Measurements from ENCODE around the gene MATN1. TPM values are rescaled to one million over a fixed set of nuclear protein-coding genes. Genes with fewer than 3 reads are reported as not detected.
"Not testable (repeated sequence)": the region's sequence is repeated elsewhere in the genome, so short reads cannot be mapped to it uniquely, and the experiment has no call there.

The MATN1 gene
- total and polyA plus RNA-seq, 2 experiments from 2014 or later = 0.32 TPM; not detected in 1

- TF ChIP-seq EZH2 (IDR thresholded peaks at IDR 0.05; ENCODE audit: insufficient read depth, poor library complexity, severe bottlenecking) (no peak), EZH2phosphoT487 (IDR thresholded peaks at IDR 0.05; ENCODE audit: insufficient read depth, low read depth) (no peak)
- H3K36me3 ChIP-seq (ENCODE audit: low read depth) = no peaks in the 10 kb centered on the region
- no peak overlapping the region for H3K9ac ChIP-seq
- H3K79me2 ChIP-seq (ENCODE audit: insufficient read depth) = no peaks in the 10 kb centered on the region
- H3K27ac ChIP-seq = no peak overlapping the region
- no peak overlapping the region for H2AFZ ChIP-seq
- no peaks in the 10 kb centered on the region for H3F3A ChIP-seq (ENCODE audit: insufficient read depth)
- no peaks in the 10 kb centered on the region for H4K20me1 ChIP-seq (ENCODE audit: insufficient read depth)
- 79% methylated on average over 9 of the region's 9 CpGs for WGBS, 2 experiments (ENCODE audit: low coverage in 1 of 2, low lambda C conversion rate in 2 of 2, missing lambda C conversion rate in 2 of 2)
- peaks cover 5% of the 10 kb centered on the region; the same call in 1 of the 2 replicates for H3K27me3 ChIP-seq (replicated peaks; ENCODE audit: insufficient read depth)
- H3K4me3 ChIP-seq = no peak overlapping the region
- DNase-seq = no peak
- no peaks in the 10 kb centered on the region for H3K4me1 ChIP-seq (ENCODE audit: insufficient read depth)
- H3K9me2 ChIP-seq (ENCODE audit: insufficient read depth) = no peaks in the 10 kb centered on the region
- H3K9me3 ChIP-seq (ENCODE audit: low read depth) = no peaks in the 10 kb centered on the region
- H3K4me2 ChIP-seq (ENCODE audit: unreplicated experiment) = no peak overlapping the region
- in situ Hi-C loops (cut with MboI) = no loop called here
Measured at GRCh38 chr1:30768159-30768829, 44.9 kb upstream of the MATN1 start.

DNA sequence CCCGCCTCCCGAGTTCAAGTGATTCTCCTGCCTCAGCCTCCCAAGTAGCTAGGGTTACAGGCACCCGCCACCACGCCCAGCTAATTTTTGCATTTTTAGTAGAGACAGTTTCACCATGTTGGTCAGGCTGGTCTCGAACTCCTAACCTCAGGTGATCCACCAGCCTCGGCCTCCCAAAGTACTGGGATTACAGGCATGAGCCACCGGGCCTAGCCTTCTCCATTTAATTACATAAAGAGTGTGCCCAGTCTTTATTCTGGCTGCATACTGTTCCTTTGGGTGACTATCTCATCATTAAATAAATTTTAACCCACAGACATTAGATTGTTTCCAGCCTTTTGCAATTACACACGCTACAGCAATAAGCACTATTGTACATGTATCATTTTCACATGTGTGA, 43.6 kb upstream of the MATN1 start:
- H3K79me2 ChIP-seq (ENCODE audit: insufficient read depth); H3K36me3 ChIP-seq (ENCODE audit: low read depth); H3K9me3 ChIP-seq (ENCODE audit: low read depth); H3K4me3 ChIP-seq; H2AFZ ChIP-seq; H3K9me2 ChIP-seq (ENCODE audit: insufficient read depth); H3F3A ChIP-seq (ENCODE audit: insufficient read depth); H3K27me3 ChIP-seq (replicated peaks; ENCODE audit: insufficient read depth); H3K4me1 ChIP-seq (ENCODE audit: insufficient read depth); H3K27ac ChIP-seq; in situ Hi-C loops (cut with MboI); H4K20me1 ChIP-seq (ENCODE audit: insufficient read depth); DNase-seq; H3K9ac ChIP-seq; H3K4me2 ChIP-seq (ENCODE audit: unreplicated experiment): not testable (repeated sequence)
- 82 to 83% methylated on average over 8 of the region's 8 CpGs for WGBS, 2 experiments (ENCODE audit: low coverage in 1 of 2, low lambda C conversion rate in 2 of 2, missing lambda C conversion rate in 2 of 2)

DNA sequence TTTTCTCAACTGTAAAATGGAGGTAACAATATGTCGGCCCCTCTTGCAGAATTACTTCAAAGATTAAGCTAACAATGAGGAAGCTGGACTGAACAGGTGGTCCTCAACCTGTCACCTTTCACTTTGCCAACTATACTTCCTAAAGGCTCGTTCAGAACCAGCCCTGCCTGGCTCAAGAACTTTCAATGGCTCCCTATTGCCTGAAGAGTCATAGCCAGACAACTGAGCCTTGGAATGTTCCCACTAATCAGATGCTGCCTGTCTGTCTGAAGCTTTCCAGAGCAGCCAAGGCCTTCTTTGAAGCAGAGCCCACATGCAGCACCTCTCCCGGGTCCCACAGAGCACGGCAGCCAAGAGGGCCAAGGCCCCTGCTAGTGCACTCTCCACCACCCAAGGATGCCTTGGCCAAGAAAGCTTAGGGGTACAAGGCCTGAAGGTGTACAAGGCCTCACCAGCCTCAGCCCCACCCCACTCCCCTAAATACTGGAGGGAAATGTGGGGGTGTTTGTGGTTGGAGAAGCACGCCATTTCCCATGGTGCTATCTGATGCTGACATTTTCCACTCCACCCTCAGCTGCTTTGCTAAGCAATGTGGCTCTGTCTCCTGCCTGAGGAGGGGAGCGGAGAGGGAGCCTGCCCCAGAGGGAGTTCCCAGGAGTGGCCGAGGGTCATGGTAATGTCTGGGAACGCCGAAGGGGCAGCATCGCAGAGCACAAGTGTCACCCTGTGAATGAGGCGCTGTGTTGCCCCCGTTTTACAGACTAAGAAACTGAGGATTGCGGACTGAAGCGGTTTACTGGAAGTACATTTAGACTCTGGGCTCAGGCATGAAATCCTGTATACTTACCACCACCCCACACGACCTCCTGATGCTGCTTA, 42.4 kb upstream of the MATN1 start:
- in situ Hi-C loops (cut with MboI) = no loop called here
- H3F3A ChIP-seq (ENCODE audit: insufficient read depth) = no peaks in the 10 kb centered on the region
- no peaks in the 10 kb centered on the region for H3K27me3 ChIP-seq (replicated peaks; ENCODE audit: insufficient read depth)
- no peaks in the 10 kb centered on the region for H3K9me3 ChIP-seq (ENCODE audit: low read depth)
- H4K20me1 ChIP-seq (ENCODE audit: insufficient read depth) = no peaks in the 10 kb centered on the region
- H3K79me2 ChIP-seq (ENCODE audit: insufficient read depth) = no peaks in the 10 kb centered on the region
- TF ChIP-seq EZH2 (IDR thresholded peaks at IDR 0.05; ENCODE audit: insufficient read depth, poor library complexity, severe bottlenecking) (no peak), EZH2phosphoT487 (IDR thresholded peaks at IDR 0.05; ENCODE audit: insufficient read depth, low read depth) (no peak)
- H3K4me2 ChIP-seq (ENCODE audit: unreplicated experiment) = no peak overlapping the region
- H3K36me3 ChIP-seq (ENCODE audit: low read depth) = no peaks in the 10 kb centered on the region
- no peaks in the 10 kb centered on the region for H3K9me2 ChIP-seq (ENCODE audit: insufficient read depth)
- WGBS, 2 experiments (ENCODE audit: low coverage in 1 of 2, low lambda C conversion rate in 2 of 2, missing lambda C conversion rate in 2 of 2) = 76 to 77% methylated on average over 15 of the region's 15 CpGs
- DNase-seq = no peak
- no peak overlapping the region for H3K27ac ChIP-seq
- no peak overlapping the region for H3K4me3 ChIP-seq
- no peak overlapping the region for H3K9ac ChIP-seq
- H3K4me1 ChIP-seq (ENCODE audit: insufficient read depth) = no peaks in the 10 kb centered on the region
- no peak overlapping the region for H2AFZ ChIP-seq

DNA sequence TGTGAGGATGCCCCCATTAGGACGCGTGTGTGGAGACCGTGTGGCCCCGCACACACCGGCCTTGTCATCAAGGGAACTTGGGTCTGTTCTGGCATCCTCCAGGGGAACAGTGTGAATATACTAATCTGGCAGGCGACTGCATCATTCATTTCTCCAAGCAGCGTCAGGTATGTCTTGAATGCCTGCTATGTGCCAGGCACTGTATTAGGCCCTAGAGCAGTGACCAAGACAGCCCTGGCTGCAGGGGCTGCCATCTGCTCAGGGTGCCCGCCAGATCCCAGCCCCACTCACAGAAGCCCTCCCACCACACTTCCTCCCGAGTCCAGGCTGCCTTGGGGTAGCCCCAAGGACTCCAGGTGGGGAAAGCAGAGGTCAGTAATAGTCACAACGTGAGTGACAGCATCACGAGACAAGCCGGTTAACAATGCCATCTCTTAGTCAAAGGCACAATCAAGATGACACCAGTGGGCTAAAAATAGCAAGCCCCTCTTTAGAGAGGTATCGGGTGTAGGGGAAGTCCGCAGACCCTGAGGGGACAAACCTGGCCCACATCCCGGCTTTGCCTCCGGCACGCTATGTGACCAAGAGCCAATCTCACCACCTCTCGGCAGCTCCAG, 41.7 kb upstream of the MATN1 start:
- no peaks in the 10 kb centered on the region for H3F3A ChIP-seq (ENCODE audit: insufficient read depth)
- H3K79me2 ChIP-seq (ENCODE audit: insufficient read depth) = no peaks in the 10 kb centered on the region
- no peak overlapping the region for H3K4me2 ChIP-seq (ENCODE audit: unreplicated experiment)
- no peak overlapping the region for H2AFZ ChIP-seq
- no peaks in the 10 kb centered on the region for H3K4me1 ChIP-seq (ENCODE audit: insufficient read depth)
- 83 to 84% methylated on average over 17 to 18 of the region's 18 CpGs for WGBS, 2 experiments (ENCODE audit: low coverage in 1 of 2, low lambda C conversion rate in 2 of 2, missing lambda C conversion rate in 2 of 2)
- no peaks in the 10 kb centered on the region for H3K9me3 ChIP-seq (ENCODE audit: low read depth)
- H3K9me2 ChIP-seq (ENCODE audit: insufficient read depth) = no peaks in the 10 kb centered on the region
- no peak overlapping the region for H3K27ac ChIP-seq
- no peaks in the 10 kb centered on the region for H3K36me3 ChIP-seq (ENCODE audit: low read depth)
- TF ChIP-seq EZH2phosphoT487 (IDR thresholded peaks at IDR 0.05; ENCODE audit: insufficient read depth, low read depth) (no peak), EZH2 (IDR thresholded peaks at IDR 0.05; ENCODE audit: insufficient read depth, poor library complexity, severe bottlenecking) (no peak)
- no peak for DNase-seq
- in situ Hi-C loops (cut with MboI) = no loop called here
- H4K20me1 ChIP-seq (ENCODE audit: insufficient read depth) = no peaks in the 10 kb centered on the region
- no peak overlapping the region for H3K9ac ChIP-seq
- no peak overlapping the region for H3K4me3 ChIP-seq
- H3K27me3 ChIP-seq (replicated peaks; ENCODE audit: insufficient read depth) = no peaks in the 10 kb centered on the region
